ENCODE measurements around the gene UNC119.

Gene UNC119

GRCh38 chr17:28552176-28552999, at the start of gene UNC119:
Gene UNC119 (minus strand): TSS chr17:28552624. CDS start chr17:28552557, 67 bp downstream.
- Mint-ChIP-seq H3K36me3 (ENCODE audit: low read depth) (peaks cover 26% of the 10 kb centered on the region), H3K27ac (peak within 1 kb of the TSS; percentile 76), H3K9me3 (no peaks in the 10 kb centered on the region), H3K27me3 (no peaks in the 10 kb centered on the region), H3K4me1 (ENCODE audit: low read depth) (peaks cover 51% of the 10 kb centered on the region), H3K4me3 (peak within 1 kb of the TSS; percentile 87)

- Mint-ChIP-seq H3K4me1 (ENCODE audit: low read depth) (peaks cover 26% of the 10 kb centered on the region), H3K9me3 (no peaks in the 10 kb centered on the region), H3K36me3 (ENCODE audit: low read depth) (peaks cover 12% of the 10 kb centered on the region), H3K4me3 (peak overlapping the region; percentile 91), H3K27me3 (no peaks in the 10 kb centered on the region), H3K27ac (peak overlapping the region; percentile 93)
Observed at GRCh38 chr17:28599311-28600184, 47.1 kb upstream of the UNC119 start.

GRCh38 chr17:28598799-28599310, 46.4 kb upstream of the UNC119 start, which contains the start of gene SPAG5:
Gene SPAG5 (minus strand): TSS chr17:28599025. CDS start chr17:28598946, 79 bp downstream.
- H3K4me3 Mint-ChIP-seq = peak within 1 kb of the TSS; percentile 91
- H3K9me3 Mint-ChIP-seq = no peaks in the 10 kb centered on the region
- H3K4me1 Mint-ChIP-seq (ENCODE audit: low read depth) = peaks cover 26% of the 10 kb centered on the region
- H3K27ac Mint-ChIP-seq = peak within 1 kb of the TSS; percentile 93
- peaks cover 12% of the 10 kb centered on the region for H3K36me3 Mint-ChIP-seq (ENCODE audit: low read depth)
- H3K27me3 Mint-ChIP-seq = no peaks in the 10 kb centered on the region

- peak overlapping the region; percentile 91 for H3K4me3 Mint-ChIP-seq
- peak overlapping the region; percentile 93 for H3K27ac Mint-ChIP-seq
- no peaks in the 10 kb centered on the region for H3K27me3 Mint-ChIP-seq
- H3K4me1 Mint-ChIP-seq (ENCODE audit: low read depth) = peaks cover 26% of the 10 kb centered on the region
- no peaks in the 10 kb centered on the region for H3K9me3 Mint-ChIP-seq
- peaks cover 13% of the 10 kb centered on the region for H3K36me3 Mint-ChIP-seq (ENCODE audit: low read depth)
Observed at GRCh38 chr17:28598389-28598788, 46.0 kb upstream of the UNC119 start.

GRCh38 chr17:28597606-28598383, 45.4 kb upstream of the UNC119 start:
- no peaks in the 10 kb centered on the region for H3K27me3 Mint-ChIP-seq
- no peaks in the 10 kb centered on the region for H3K9me3 Mint-ChIP-seq
- H3K36me3 Mint-ChIP-seq (ENCODE audit: low read depth) = peaks cover 19% of the 10 kb centered on the region
- H3K4me1 Mint-ChIP-seq (ENCODE audit: low read depth) = peaks cover 26% of the 10 kb centered on the region
- peak overlapping the region; percentile 93 for H3K27ac Mint-ChIP-seq
- H3K4me3 Mint-ChIP-seq = peak overlapping the region; percentile 91

GRCh38 chr17:28592260-28592659, 39.8 kb upstream of the UNC119 start:
- H3K4me1 Mint-ChIP-seq (ENCODE audit: low read depth) = peaks cover under 1% of the 10 kb centered on the region
- H3K9me3 Mint-ChIP-seq = no peaks in the 10 kb centered on the region
- no peaks in the 10 kb centered on the region for H3K27me3 Mint-ChIP-seq
- H3K4me3 Mint-ChIP-seq = no peak overlapping the region
- peaks cover 44% of the 10 kb centered on the region for H3K36me3 Mint-ChIP-seq (ENCODE audit: low read depth)
- H3K27ac Mint-ChIP-seq = no peak overlapping the region

GRCh38 chr17:28585851-28586250, 33.4 kb upstream of the UNC119 start:
- Mint-ChIP-seq H3K4me1 (ENCODE audit: low read depth) (no peaks in the 10 kb centered on the region), H3K27ac (no peak overlapping the region), H3K27me3 (no peaks in the 10 kb centered on the region), H3K9me3 (no peaks in the 10 kb centered on the region), H3K4me3 (no peak overlapping the region), H3K36me3 (ENCODE audit: low read depth) (peaks cover 18% of the 10 kb centered on the region)

- H3K27ac Mint-ChIP-seq = no peak overlapping the region
- no peak overlapping the region for H3K4me3 Mint-ChIP-seq
- H3K36me3 Mint-ChIP-seq (ENCODE audit: low read depth) = peaks cover 23% of the 10 kb centered on the region
- no peaks in the 10 kb centered on the region for H3K9me3 Mint-ChIP-seq
- H3K4me1 Mint-ChIP-seq (ENCODE audit: low read depth) = peaks cover 10% of the 10 kb centered on the region
- no peaks in the 10 kb centered on the region for H3K27me3 Mint-ChIP-seq
Observed at GRCh38 chr17:28584434-28584833, 32.0 kb upstream of the UNC119 start.

- H3K4me1 Mint-ChIP-seq (ENCODE audit: low read depth) = peaks cover 15% of the 10 kb centered on the region
- peaks cover 20% of the 10 kb centered on the region for H3K36me3 Mint-ChIP-seq (ENCODE audit: low read depth)
- H3K27ac Mint-ChIP-seq = no peak overlapping the region
- no peaks in the 10 kb centered on the region for H3K9me3 Mint-ChIP-seq
- H3K27me3 Mint-ChIP-seq = no peaks in the 10 kb centered on the region
- no peak overlapping the region for H3K4me3 Mint-ChIP-seq
Observed at GRCh38 chr17:28582513-28582912, 30.1 kb upstream of the UNC119 start.

GRCh38 chr17:28580959-28581358, 28.5 kb upstream of the UNC119 start:
- no peaks in the 10 kb centered on the region for H3K9me3 Mint-ChIP-seq
- no peak overlapping the region for H3K4me3 Mint-ChIP-seq
- peaks cover 26% of the 10 kb centered on the region for H3K36me3 Mint-ChIP-seq (ENCODE audit: low read depth)
- H3K4me1 Mint-ChIP-seq (ENCODE audit: low read depth) = peaks cover 30% of the 10 kb centered on the region
- H3K27me3 Mint-ChIP-seq = no peaks in the 10 kb centered on the region
- H3K27ac Mint-ChIP-seq = no peak overlapping the region

GRCh38 chr17:28579526-28579925, 27.1 kb upstream of the UNC119 start:
- no peak overlapping the region for H3K4me3 Mint-ChIP-seq
- H3K27me3 Mint-ChIP-seq = no peaks in the 10 kb centered on the region
- H3K27ac Mint-ChIP-seq = no peak overlapping the region

GRCh38 chr17:28578246-28579195, 26.1 kb upstream of the UNC119 start:
- Mint-ChIP-seq H3K36me3 (ENCODE audit: low read depth) (peaks cover 41% of the 10 kb centered on the region), H3K9me3 (no peaks in the 10 kb centered on the region), H3K27me3 (no peaks in the 10 kb centered on the region), H3K27ac (no peak overlapping the region), H3K4me1 (ENCODE audit: low read depth) (peaks cover 32% of the 10 kb centered on the region), H3K4me3 (no peak overlapping the region)

More at GRCh38 chr17:28579526-28579925, 27.1 kb upstream of the UNC119 start:
- Mint-ChIP-seq H3K36me3 (ENCODE audit: low read depth) (peaks cover 33% of the 10 kb centered on the region), H3K4me1 (ENCODE audit: low read depth) (peaks cover 32% of the 10 kb centered on the region), H3K9me3 (no peaks in the 10 kb centered on the region)

GRCh38 chr17:28577466-28577824, 25.0 kb upstream of the UNC119 start:
- peaks cover 48% of the 10 kb centered on the region for H3K36me3 Mint-ChIP-seq (ENCODE audit: low read depth)
- H3K4me1 Mint-ChIP-seq (ENCODE audit: low read depth) = peaks cover 38% of the 10 kb centered on the region
- no peaks in the 10 kb centered on the region for H3K27me3 Mint-ChIP-seq
- H3K4me3 Mint-ChIP-seq = no peak overlapping the region
- no peaks in the 10 kb centered on the region for H3K9me3 Mint-ChIP-seq
- no peak overlapping the region for H3K27ac Mint-ChIP-seq
